H1 (cell line): ENCODE results near the gene RSF1. TPM values are rescaled to one million over a fixed set of nuclear protein-coding genes. Genes with fewer than 3 reads are reported as not detected.

Experiments used
- CTCF ChIA-PET: fragments of 300-600 bp; sonication (Branson Sonifier 250); formaldehyde crosslinking; loops from one replicate; lab custom pipeline; 2021; ENCODE audit not compliant: partially characterized antibody; lab: Charles Lee
- POLR2A ChIA-PET: fragments of 300-600 bp; sonication (Branson Sonifier 250); formaldehyde crosslinking; loops from one replicate; lab custom pipeline; 2021; ENCODE audit warnings: inconsistent platforms; ENCODE audit not compliant: partially characterized antibody; lab: Charles Lee
- DNase-seq, 2 experiments: peaks; one replicate each; pipeline versions ENCODE4 v3.0.0 to v3.0.0-alpha.2; 2010 to 2022; ENCODE audit warnings: low spot score in 2 of 2, low read depth in 1 of 2, mixed read lengths in 1 of 2
- FAIRE-seq: peaks from 2 replicates; lab custom pipeline; 2011; peaks lifted over from hg19 to GRCh38; lab: Jason Lieb, UNC
- H2AFZ ChIP-seq: 2 replicates; pipeline ENCODE4 v1.8.1; 2012; ENCODE audit warnings: low read length, inconsistent platforms
- H2AK5ac ChIP-seq: 2 replicates; pipeline ENCODE4 v1.6.1; 2013; ENCODE audit warnings: low read depth, low read length
- H2BK120ac ChIP-seq: replicated peaks from 2 replicates; pipeline ENCODE3; 2013; ENCODE audit warnings: low read depth, low read length, inconsistent platforms
- H2BK12ac ChIP-seq: 2 replicates; pipeline ENCODE4 v1.6.1; 2013; ENCODE audit warnings: low read depth, low read length
- H2BK15ac ChIP-seq: 2 replicates; pipeline ENCODE4 v1.6.1; 2013; ENCODE audit warnings: low read length
- H2BK20ac ChIP-seq: 2 replicates; pipeline ENCODE4 v1.6.1; 2013; ENCODE audit warnings: low read length
- H2BK5ac ChIP-seq: 2 replicates; pipeline ENCODE4 v1.6.1; 2013; ENCODE audit warnings: low read depth, low read length
- H3K14ac ChIP-seq: 2 replicates; pipeline ENCODE4 v1.6.1; 2013; ENCODE audit warnings: inconsistent platforms; ENCODE audit not compliant: insufficient read length
- H3K18ac ChIP-seq: 2 replicates; pipeline ENCODE4 v1.6.1; 2013; ENCODE audit warnings: low read length; ENCODE audit errors: extremely low read depth
- H3K23ac ChIP-seq: 2 replicates; pipeline ENCODE4 v1.6.1; 2013; ENCODE audit warnings: inconsistent platforms; ENCODE audit not compliant: insufficient read length
- H3K23me2 ChIP-seq: 2 replicates; pipeline ENCODE4 v1.6.1; 2013; ENCODE audit warnings: low read depth, low read length
- H3K27ac ChIP-seq: 2 replicates; pipeline ENCODE4 v1.6.1; 2011; ENCODE audit warnings: low read depth, low read length, inconsistent platforms
- H3K27me3 ChIP-seq, 4 experiments: replicated peaks in 1 of 4; 1 replicate in 1 of 4; 2 replicates in 3 of 4; pipeline versions ENCODE4 v1.6.1 to v1.8.1; 2011 to 2013; ENCODE audit warnings: low read length in 3 of 4, mild to moderate bottlenecking in 3 of 4, inconsistent platforms in 2 of 4, mixed read lengths in 2 of 4, moderate library complexity in 1 of 4; ENCODE audit not compliant: control insufficient read depth in 3 of 4, insufficient read depth in 3 of 4; ENCODE audit errors: extremely low read depth in 1 of 4
- H3K36me3 ChIP-seq, 4 experiments: 2 replicates each; pipeline versions ENCODE4 v1.6.1 to v1.8.1; 2011 to 2013; ENCODE audit warnings: mild to moderate bottlenecking in 4 of 4, low read length in 3 of 4, moderate library complexity in 2 of 4, control low read depth in 1 of 4, inconsistent platforms in 1 of 4; ENCODE audit not compliant: insufficient read depth in 4 of 4, control insufficient read depth in 2 of 4
- H3K4ac ChIP-seq: replicated peaks from 2 replicates; pipeline ENCODE3; 2013; ENCODE audit warnings: low read length, low read depth, mixed read lengths, inconsistent platforms; ENCODE audit not compliant: insufficient read length
- H3K4me1 ChIP-seq, 4 experiments: replicated peaks in 1 of 4; 1 replicate in 1 of 4; 2 replicates in 3 of 4; pipeline versions ENCODE4 v1.6.1 to v1.8.1; 2011 to 2013; ENCODE audit warnings: low read length in 3 of 4, inconsistent platforms in 2 of 4, mixed read lengths in 1 of 4; ENCODE audit not compliant: insufficient read depth in 4 of 4, control insufficient read depth in 3 of 4
- H3K4me2 ChIP-seq, 2 experiments: 2 replicates each; pipeline versions ENCODE4 v1.6.1 to v1.8.1; 2011 to 2013; ENCODE audit warnings: low read depth in 2 of 2, low read length in 2 of 2, control low read depth in 1 of 2, inconsistent platforms in 1 of 2, mild to moderate bottlenecking in 1 of 2; ENCODE audit not compliant: insufficient read depth in 1 of 2
- H3K4me3 ChIP-seq, 4 experiments: fragments of 200-600, 300-600 bp in 1 of 4; sonication (generic), shearing (Covaris generic), sonication (Bioruptor Twin) in 1 of 4; 2 replicates each; pipeline versions ENCODE4 v1.5.1 to v1.8.1; 2011 to 2016; ENCODE audit warnings: low read length in 4 of 4, low read depth in 3 of 4, control low read depth in 2 of 4, inconsistent platforms in 2 of 4, mild to moderate bottlenecking in 2 of 4, mixed read lengths in 1 of 4, moderate library complexity in 1 of 4; ENCODE audit not compliant: insufficient read depth in 2 of 4; ENCODE audit errors: extremely low read depth in 1 of 4
- H3K56ac ChIP-seq: replicated peaks from 2 replicates; pipeline ENCODE3; 2013; ENCODE audit warnings: low read depth, mild to moderate bottlenecking, mixed read lengths, low read length, inconsistent platforms; ENCODE audit not compliant: insufficient read length
- H3K79me1 ChIP-seq: 2 replicates; pipeline ENCODE4 v1.6.1; 2013; ENCODE audit warnings: low read depth, low read length, control low read depth
- H3K79me2 ChIP-seq, 2 experiments: 2 replicates each; pipeline versions ENCODE4 v1.6.1 to v1.8.1; 2012 to 2013; ENCODE audit warnings: low read length in 2 of 2, mild to moderate bottlenecking in 2 of 2, inconsistent platforms in 1 of 2; ENCODE audit not compliant: insufficient read depth in 2 of 2, control insufficient read depth in 1 of 2
- H3K9ac ChIP-seq, 4 experiments: replicated peaks in 1 of 4; 1 replicate in 1 of 4; 2 replicates in 3 of 4; pipeline versions ENCODE4 v1.6.1 to v1.8.1; 2011 to 2013; ENCODE audit warnings: low read depth in 3 of 4, low read length in 3 of 4, control low read depth in 2 of 4, mild to moderate bottlenecking in 2 of 4, moderate library complexity in 2 of 4, inconsistent platforms in 1 of 4; ENCODE audit errors: extremely low read depth in 1 of 4
- H3K9me3 ChIP-seq, 2 experiments: 2 replicates each; pipeline versions ENCODE4 v1.6.1 to v1.8.1; 2012 to 2013; ENCODE audit warnings: mild to moderate bottlenecking in 2 of 2, moderate library complexity in 2 of 2, control low read depth in 1 of 2, inconsistent platforms in 1 of 2, low read depth in 1 of 2, low read length in 1 of 2, mixed read lengths in 1 of 2; ENCODE audit not compliant: insufficient read depth in 2 of 2
- H4K20me1 ChIP-seq, 2 experiments: replicated peaks in 1 of 2; 2 replicates each; pipeline versions ENCODE3 to v1.8.1; 2011 to 2013; ENCODE audit warnings: inconsistent platforms in 2 of 2, low read length in 2 of 2, mild to moderate bottlenecking in 1 of 2; ENCODE audit not compliant: insufficient read depth in 2 of 2, control insufficient read depth in 1 of 2
- H4K5ac ChIP-seq: 2 replicates; pipeline ENCODE4 v1.6.1; 2013; ENCODE audit warnings: low read length, low read depth, mixed read lengths, inconsistent platforms; ENCODE audit not compliant: insufficient read length
- H4K8ac ChIP-seq: 2 replicates; pipeline ENCODE4 v1.8.0; 2013; ENCODE audit warnings: mild to moderate bottlenecking, moderate library complexity, low read length, inconsistent platforms; ENCODE audit not compliant: insufficient read depth; ENCODE audit errors: extremely low read depth
- H4K91ac ChIP-seq: replicated peaks from 2 replicates; pipeline ENCODE3; 2013; ENCODE audit warnings: low read length, mixed read lengths, inconsistent platforms; ENCODE audit not compliant: insufficient read length
- CBX5 ChIP-seq: fragments of 300-800, 300-1000 bp; sonication (generic); IDR thresholded peaks from 2 replicates; pipeline ENCODE4 v1.7.1; 2016; ENCODE audit warnings: antibody characterized with exemption, low read length, low read depth
- CREB1 ChIP-seq: IDR thresholded peaks from 2 replicates; pipeline ENCODE4 v1.6.1; 2012; ENCODE audit warnings: inconsistent platforms
- FOSL1 ChIP-seq: IDR thresholded peaks from 2 replicates; pipeline ENCODE4 v1.6.1; 2011; ENCODE audit warnings: mild to moderate bottlenecking, low read depth, low read length, moderate library complexity; ENCODE audit not compliant: insufficient read depth
- GABPA ChIP-seq: IDR thresholded peaks from 2 replicates; pipeline ENCODE4 v1.6.1; 2011; ENCODE audit warnings: mild to moderate bottlenecking, low read length, moderate library complexity, borderline replicate concordance; ENCODE audit not compliant: insufficient read depth
- HDAC6 ChIP-seq: IDR thresholded peaks from one replicate; pipeline ENCODE4 v1.7.1; 2012; ENCODE audit warnings: low read depth, mild to moderate bottlenecking, inconsistent platforms, low read length, moderate library complexity
- KDM1A ChIP-seq: fragments of 200-600, 300-600 bp; sonication (generic); IDR thresholded peaks from 2 replicates; pipeline ENCODE4 v1.7.1; 2016; ENCODE audit warnings: mild to moderate bottlenecking, low read length, borderline replicate concordance
- PHF8 ChIP-seq: fragments of 200-600 bp; sonication (generic); conservative IDR thresholded peaks from 2 replicates; pipeline ENCODE4 v1.7.1; 2012; ENCODE audit warnings: low read depth, mild to moderate bottlenecking, inconsistent platforms, low read length, moderate library complexity
- POU5F1 ChIP-seq: IDR thresholded peaks from 2 replicates; pipeline ENCODE4 v1.6.1; 2011; ENCODE audit warnings: low read depth, mild to moderate bottlenecking, low read length, moderate library complexity
- YY1 ChIP-seq: IDR thresholded peaks from 2 replicates; pipeline ENCODE4 v1.6.1; 2011; ENCODE audit warnings: low read depth, mild to moderate bottlenecking, low read length
- WGBS, 2 experiments: shearing (Covaris generic) in 1 of 2; methylation state at CpG; one replicate each; pipeline versions ENCODE4 v1.1.6 to v1.1.7; 2013 to 2015; ENCODE audit warnings: low lambda C conversion rate in 2 of 2, mixed read lengths in 2 of 2, inconsistent platforms in 1 of 2, low coverage in 1 of 2, missing lambda C conversion rate in 1 of 2; ENCODE audit not compliant: insufficient replicate concordance in 2 of 2, insufficient coverage in 1 of 2, insufficient read length in 1 of 2; ENCODE audit errors: extremely low coverage in 1 of 2, missing lambda C conversion rate in 1 of 2; 5-methylcytosine and 5-hydroxymethylcytosine counted together
- polyA plus RNA-seq, 7 experiments: library from polyadenylated mRNA; depleted of rRNA in 3 of 7; stranded (reverse) in 5 of 7; unstranded in 2 of 7; fragments of >200 nt in 5 of 7; fragments of 200-250 nt in 2 of 7; gene quantifications; 1 replicate in 5 of 7; 2 replicates in 1 of 7; 4 replicates in 1 of 7; pipeline versions ENCODE4 v1.2.1 to v1.2.3, GENCODE V29; 2011 to 2013; ENCODE audit warnings: missing spikeins in 2 of 7, mixed read lengths in 2 of 7
- total RNA-seq: library from RNA; stranded (reverse); fragmentation: NEBNext Ultra II Directional; extraction: Animal tissue kit (Norgen Biotek cat#: 25700); gene quantifications from 2 replicates; pipeline ENCODE4 v1.2.1, GENCODE V29; 2021
- TF ChIP-seq, protein P1 (sequence below): IDR thresholded peaks from 2 replicates; pipeline ENCODE4 v1.6.1; 2012; ENCODE audit warnings: inconsistent platforms
- TF ChIP-seq, protein P2 (sequence below): IDR thresholded peaks from 2 replicates; pipeline ENCODE4 v1.6.1; 2011; ENCODE audit warnings: low read length, improper control_type of control experiment
- TF ChIP-seq, protein P3 (sequence below): IDR thresholded peaks from 2 replicates; pipeline ENCODE4 v1.6.1; 2011; ENCODE audit warnings: low read depth, mild to moderate bottlenecking, low read length; ENCODE audit not compliant: insufficient read depth

Gene RSF1
- total and polyA plus RNA-seq, 2 of the 8 experiments (the other 6 are each of a cell fraction or from before 2014, with no cell fraction given): 17.8 to 87.9 TPM

DNA sequence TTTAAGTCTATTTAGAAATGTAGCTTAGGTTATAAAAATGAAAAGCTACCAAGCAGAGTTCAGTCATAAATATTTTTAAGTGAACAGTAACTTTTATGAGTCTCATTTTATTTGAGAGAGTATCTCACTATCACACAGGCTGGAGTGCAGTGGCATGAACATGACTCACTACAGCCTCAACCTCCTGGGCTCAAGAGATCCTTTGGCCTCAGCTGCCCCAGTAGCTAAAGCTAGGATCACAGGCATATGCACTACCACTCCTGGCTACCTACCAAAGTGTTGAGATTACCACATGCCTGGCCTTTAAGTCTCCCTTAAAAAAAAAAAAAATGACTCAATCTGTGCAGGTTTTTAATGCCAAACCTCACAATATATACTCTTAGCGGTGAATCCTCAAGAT is 148.3 kb downstream of the RSF1 start:
- H3K4me2 ChIP-seq: no peak overlapping the region
- DNase-seq: no peak
- H2BK15ac ChIP-seq: no peak overlapping the region
- H2BK120ac ChIP-seq: no peak overlapping the region
- H3K56ac ChIP-seq: no peak overlapping the region
- H4K8ac ChIP-seq: no peak overlapping the region
- no peaks in the 10 kb centered on the region for H3K4me1 ChIP-seq
- H2AK5ac ChIP-seq: no peak overlapping the region
- H3K4me3 ChIP-seq: no peak overlapping the region
- no peak overlapping the region for H3K18ac ChIP-seq
- H3K23me2 ChIP-seq: no peaks in the 10 kb centered on the region
- H3K79me1 ChIP-seq: no peaks in the 10 kb centered on the region
- no peak overlapping the region for H2BK20ac ChIP-seq
- no peak overlapping the region for H3K27ac ChIP-seq
- ChIA-PET POLR2A (no interaction called here), CTCF (interaction anchor here (0.6 kb wide), 1 partner anchor 559 kb away, joined by 3 read pairs; no protein-coding TSS in a partner anchor)
- H2BK5ac ChIP-seq: no peak overlapping the region
- FAIRE-seq: no peak
- no peak overlapping the region for H3K14ac ChIP-seq
- H3K36me3 ChIP-seq: peaks cover 23 to 82% (median 62%) of the 10 kb centered on the region in 4 experiments
- TF ChIP-seq KDM1A (no peak), POU5F1 (no peak), CREB1 (no peak), FOSL1 (no peak), PHF8 (no peak), GABPA (no peak), HDAC6 (no peak), CBX5 (no peak), YY1 (no peak)
- TF ChIP-seq, protein P1, sequence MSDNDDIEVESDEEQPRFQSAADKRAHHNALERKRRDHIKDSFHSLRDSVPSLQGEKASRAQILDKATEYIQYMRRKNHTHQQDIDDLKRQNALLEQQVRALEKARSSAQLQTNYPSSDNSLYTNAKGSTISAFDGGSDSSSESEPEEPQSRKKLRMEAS: no peak
- TF ChIP-seq, protein P2, sequence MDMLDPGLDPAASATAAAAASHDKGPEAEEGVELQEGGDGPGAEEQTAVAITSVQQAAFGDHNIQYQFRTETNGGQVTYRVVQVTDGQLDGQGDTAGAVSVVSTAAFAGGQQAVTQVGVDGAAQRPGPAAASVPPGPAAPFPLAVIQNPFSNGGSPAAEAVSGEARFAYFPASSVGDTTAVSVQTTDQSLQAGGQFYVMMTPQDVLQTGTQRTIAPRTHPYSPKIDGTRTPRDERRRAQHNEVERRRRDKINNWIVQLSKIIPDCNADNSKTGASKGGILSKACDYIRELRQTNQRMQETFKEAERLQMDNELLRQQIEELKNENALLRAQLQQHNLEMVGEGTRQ: no peak
- TF ChIP-seq, protein P3, sequence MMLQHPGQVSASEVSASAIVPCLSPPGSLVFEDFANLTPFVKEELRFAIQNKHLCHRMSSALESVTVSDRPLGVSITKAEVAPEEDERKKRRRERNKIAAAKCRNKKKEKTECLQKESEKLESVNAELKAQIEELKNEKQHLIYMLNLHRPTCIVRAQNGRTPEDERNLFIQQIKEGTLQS: no peak
- no peaks in the 10 kb centered on the region for H4K20me1 ChIP-seq
- no peak overlapping the region for H4K5ac ChIP-seq
- no peak overlapping the region for H2BK12ac ChIP-seq
- no peaks in the 10 kb centered on the region for H3K79me2 ChIP-seq
- H3K9me3 ChIP-seq: no peaks in the 10 kb centered on the region
- H4K91ac ChIP-seq: no peak overlapping the region
- no peak overlapping the region for H2AFZ ChIP-seq
- no peak overlapping the region for H3K4ac ChIP-seq
- no peak overlapping the region for H3K23ac ChIP-seq
- no peaks in the 10 kb centered on the region for H3K27me3 ChIP-seq
- no peak overlapping the region for H3K9ac ChIP-seq
- 100% methylated on average over 1 of the region's 1 CpG; no CpG with 5 or more reads in 1 of the 2 experiments for WGBS, 2 experiments
